GM12865 (cell line): ENCODE data around the gene TANGO6.

Experiments
- DNase-seq: peaks from one replicate; pipeline ENCODE4 v3.0.0; 2010; ENCODE audit warnings: low read depth
- H3K4me3 ChIP-seq: 2 replicates; pipeline ENCODE4 v1.5.1; 2011; ENCODE audit warnings: mild to moderate bottlenecking, low read depth, low read length, control low read depth
- TF ChIP-seq, protein P1 (sequence below): IDR thresholded peaks from 2 replicates; pipeline ENCODE4 v1.5.1; 2011; ENCODE audit warnings: low read length, control low read depth, low read depth, inconsistent platforms; ENCODE audit not compliant: insufficient read depth; ENCODE audit errors: missing control alignments

Gene TANGO6

DNA sequence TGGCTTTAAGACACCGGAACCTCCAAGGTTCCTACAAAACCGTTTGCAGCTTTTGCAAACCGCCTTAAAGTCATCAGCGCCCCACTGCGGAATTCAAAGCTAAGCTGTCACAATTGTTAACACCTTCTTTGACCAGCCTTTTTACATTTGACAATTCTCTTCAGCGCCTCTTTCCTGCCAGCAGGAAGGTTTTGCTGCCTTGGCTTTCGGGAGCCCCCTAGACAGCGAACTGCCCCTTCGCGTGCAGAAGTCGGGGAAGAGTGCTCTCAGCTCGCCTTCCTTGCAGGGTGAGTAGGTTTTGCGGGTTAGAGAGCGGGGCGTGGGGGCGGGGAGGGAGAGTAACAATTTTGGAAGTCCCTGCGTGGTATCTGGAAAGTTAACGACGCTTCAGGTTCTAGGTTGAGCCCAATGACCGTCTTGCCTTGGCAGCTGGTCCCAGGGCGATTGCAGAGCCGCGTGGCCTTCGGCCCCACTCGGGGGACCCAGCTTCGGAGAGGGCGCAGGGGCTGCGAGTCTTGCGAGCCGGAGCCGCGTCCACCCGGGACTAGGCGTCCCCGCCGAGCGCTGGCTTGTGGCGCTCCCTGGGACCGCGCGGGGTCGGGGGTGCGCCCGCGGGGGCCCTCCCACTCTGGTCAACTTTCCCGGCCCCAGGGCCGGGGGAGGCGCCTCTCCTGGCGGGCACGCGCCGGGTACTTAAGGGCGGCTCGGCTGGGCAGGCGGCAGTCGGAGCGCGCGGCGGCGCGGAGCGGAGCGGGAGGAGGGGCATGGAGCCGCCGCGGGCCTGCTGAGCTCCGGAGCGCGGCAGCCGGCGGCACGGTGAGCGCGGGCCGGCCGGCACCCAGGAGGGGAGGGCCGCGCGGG lies 262.4 kb downstream of the TANGO6 start, which contains the start of gene HAS3:
HAS3 (plus strand) TSS at position 153 of the 861 bp plus-strand sequence. CDS start 3,743 bp downstream, outside the sequence.
- TF ChIP-seq, protein P1, sequence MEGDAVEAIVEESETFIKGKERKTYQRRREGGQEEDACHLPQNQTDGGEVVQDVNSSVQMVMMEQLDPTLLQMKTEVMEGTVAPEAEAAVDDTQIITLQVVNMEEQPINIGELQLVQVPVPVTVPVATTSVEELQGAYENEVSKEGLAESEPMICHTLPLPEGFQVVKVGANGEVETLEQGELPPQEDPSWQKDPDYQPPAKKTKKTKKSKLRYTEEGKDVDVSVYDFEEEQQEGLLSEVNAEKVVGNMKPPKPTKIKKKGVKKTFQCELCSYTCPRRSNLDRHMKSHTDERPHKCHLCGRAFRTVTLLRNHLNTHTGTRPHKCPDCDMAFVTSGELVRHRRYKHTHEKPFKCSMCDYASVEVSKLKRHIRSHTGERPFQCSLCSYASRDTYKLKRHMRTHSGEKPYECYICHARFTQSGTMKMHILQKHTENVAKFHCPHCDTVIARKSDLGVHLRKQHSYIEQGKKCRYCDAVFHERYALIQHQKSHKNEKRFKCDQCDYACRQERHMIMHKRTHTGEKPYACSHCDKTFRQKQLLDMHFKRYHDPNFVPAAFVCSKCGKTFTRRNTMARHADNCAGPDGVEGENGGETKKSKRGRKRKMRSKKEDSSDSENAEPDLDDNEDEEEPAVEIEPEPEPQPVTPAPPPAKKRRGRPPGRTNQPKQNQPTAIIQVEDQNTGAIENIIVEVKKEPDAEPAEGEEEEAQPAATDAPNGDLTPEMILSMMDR: peak; percentile 31
- H3K4me3 ChIP-seq: peak within 1 kb of the TSS; percentile 40
- DNase-seq: peak; percentile 64

DNA sequence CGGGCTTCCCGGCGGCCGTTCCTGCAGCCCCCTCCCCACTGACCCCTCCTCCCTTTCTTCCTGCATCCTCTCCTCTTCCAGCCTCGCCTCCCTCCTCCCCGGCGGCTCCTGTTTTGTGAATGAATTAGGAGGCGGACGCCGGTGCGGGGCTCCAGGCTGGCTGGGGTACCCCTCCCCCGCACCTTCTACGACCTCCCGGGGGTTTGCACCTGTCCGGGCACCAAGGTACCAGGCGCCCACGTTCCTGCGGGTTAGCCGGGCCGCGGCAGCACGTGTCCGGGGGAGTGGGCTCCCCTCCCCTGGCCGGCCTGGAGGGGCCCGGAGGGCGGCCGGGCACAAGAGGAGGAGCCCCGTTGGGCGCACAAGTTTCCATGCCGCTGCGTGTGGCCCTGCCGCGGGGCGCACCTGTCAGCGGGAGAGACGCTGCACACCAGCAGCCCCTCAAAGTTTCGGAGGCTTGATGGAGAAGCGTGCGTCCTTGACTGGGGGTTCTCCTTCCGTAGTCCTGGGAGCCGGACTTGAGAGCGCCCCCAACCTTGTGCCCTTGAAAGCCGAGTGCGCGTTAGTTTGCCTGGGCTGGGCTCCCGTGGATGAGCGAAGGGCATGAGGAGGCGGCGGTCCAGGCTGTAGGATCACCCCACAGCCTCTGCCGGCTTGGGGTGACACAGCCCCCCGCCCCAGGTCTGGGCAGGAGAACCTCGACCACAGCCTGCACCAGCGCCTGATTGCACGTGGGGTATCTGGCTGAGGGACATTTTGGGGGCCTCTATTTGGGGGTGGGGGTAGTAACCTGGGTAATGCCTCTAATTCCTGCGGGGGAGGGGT lies 263.4 kb downstream of the TANGO6 start:
- peak overlapping the region; percentile 40 for H3K4me3 ChIP-seq
- TF ChIP-seq, protein P1: no peak
- no peak for DNase-seq

DNA sequence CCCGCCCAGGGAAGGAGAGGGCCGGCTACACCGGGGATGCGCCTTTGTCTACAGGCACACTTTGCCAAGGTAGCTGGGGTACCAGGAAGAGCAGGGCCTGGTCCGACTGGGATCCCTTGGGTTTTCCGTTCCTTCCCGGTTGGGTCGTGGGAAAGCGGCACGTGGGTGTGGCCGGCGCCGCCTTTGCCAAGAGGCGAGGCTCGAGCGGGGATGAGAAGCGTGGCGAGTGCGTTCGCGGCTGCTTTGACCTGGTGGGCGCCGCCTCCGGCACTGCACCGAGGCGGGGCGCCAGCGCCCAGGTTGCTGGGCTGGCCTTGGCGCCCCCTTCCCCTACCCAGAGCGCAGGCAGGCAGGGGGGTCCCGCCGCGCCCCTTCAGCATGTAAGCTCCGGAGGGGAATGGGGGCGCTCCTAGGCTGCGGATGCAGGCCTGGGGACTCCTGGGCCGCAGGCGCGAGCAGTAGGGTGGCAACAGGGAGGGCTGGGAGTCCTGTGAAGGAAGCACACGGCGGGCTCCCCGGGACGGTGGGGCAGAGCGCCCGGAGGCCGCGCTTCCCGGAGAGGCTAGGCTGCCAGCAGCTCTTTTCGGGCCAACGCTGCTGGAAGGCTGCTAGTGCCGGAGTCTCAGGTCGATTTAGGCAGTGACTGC lies 264.1 kb downstream of the TANGO6 start:
- H3K4me3 ChIP-seq: no peak overlapping the region
- DNase-seq: no peak
- TF ChIP-seq, protein P1: no peak

DNA sequence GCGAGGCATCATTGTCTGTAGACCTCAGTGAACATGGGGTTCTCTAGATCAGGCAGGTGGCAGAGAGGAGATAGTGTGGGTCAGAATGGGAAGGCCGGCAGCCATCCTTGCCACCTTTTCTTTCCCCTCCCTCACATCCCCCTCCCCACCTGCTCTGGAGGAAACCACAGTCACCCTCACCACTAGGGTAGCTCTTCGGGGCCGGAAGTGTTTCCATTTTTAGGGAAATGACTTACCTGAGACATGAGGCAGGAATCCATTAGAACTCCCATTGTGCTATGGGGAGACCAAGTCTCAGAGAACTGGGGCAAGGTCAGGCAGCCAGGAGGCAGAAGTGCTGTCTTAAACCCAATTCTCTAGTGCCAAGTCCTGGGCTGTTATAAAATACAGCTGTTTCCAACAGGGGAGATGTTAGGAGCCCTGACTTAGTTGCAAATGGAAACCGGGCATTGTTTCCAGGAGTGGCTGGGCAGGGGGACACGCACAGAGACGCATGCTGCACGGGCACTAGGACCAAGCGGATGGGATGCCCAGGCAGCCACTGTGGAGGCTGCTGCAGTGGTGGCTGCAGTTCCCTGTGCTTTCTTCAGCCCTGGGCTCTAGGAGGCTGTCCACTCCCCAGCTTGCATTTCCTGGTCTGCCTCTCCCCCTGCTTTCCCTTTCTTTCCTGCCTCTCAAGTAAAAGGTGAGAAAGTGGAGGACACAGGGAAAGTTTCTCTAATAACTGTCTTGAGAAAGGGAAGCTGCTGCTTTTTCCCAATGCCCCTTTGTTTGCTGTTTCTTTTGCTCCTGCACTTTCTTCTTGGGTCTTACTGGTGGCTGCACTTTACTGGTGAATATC lies 265.0 kb downstream of the TANGO6 start:
- no peak for DNase-seq
- TF ChIP-seq, protein P1: no peak
- H3K4me3 ChIP-seq: no peak overlapping the region

DNA sequence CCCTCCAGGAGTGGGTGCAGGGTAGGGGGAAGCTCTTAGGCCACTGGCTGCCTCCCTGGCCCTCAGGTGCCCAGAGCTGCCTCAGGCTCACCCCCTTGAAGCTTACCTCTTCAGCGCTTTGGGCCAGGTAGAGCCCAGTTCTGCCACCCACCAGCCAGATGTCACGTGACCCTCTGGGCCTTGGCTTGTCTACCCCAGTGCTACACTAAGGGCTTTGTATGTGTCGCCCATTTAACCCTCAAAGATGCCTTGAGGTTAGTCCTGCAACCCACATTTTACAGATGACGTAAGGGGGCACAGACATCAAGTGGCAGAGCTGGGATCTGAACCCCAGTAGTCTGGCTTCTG lies 265.5 kb downstream of the TANGO6 start:
- DNase-seq: no peak
- TF ChIP-seq, protein P1: no peak
- no peak overlapping the region for H3K4me3 ChIP-seq
